22Rv1 (cell line): ENCODE data around the gene CREBRF.

Experiments used
- CTCF ChIP-seq: fragments of 450-650 bp; IDR thresholded peaks from 2 replicates; pipeline ENCODE4 v1.5.1; 2017; ENCODE audit warnings: mild to moderate bottlenecking
- ZFX ChIP-seq: fragments of 450-650 bp; IDR thresholded peaks from 2 replicates; pipeline ENCODE4 v1.6.1; 2017; ENCODE audit warnings: antibody characterized with exemption, borderline replicate concordance

DNA sequence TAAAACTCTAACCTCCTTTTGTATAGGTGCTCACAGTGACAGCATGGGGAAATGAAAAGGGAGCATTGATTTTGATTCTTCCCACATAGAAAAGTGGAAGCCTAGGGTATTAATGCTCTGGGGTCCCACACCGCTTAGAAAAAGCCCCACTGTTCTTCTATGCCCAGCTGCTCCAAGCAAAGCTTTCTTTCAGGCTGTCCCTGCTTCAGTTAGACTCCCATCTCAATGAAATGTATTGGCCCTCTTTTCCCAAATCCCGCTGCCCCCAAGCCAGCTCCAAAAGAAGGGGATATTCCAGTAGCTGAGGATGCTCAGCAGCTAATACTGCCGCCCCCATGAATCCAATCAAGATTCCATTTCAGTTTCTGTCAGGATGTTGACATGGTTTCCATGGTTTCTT, 17.0 kb upstream of the CREBRF start:
- TF ChIP-seq CTCF (no peak), ZFX (no peak)
